Activated CD4-positive, alpha-beta T cell treated with anti-CD3 and anti-CD28 coated beads for 4 hours (primary cell): ENCODE results near the gene FAM24A.
A peak's percentile ranks its signal among the peaks of the same experiment; 100 is the strongest.

Experiments used
- DNase-seq, 2 donors: peaks; one replicate each; pipeline ENCODE4 v3.0.0-alpha.2; 2020

FAM24A gene

GRCh38 chr10:122931088-122931906, 20.9 kb downstream of the FAM24A start:
- DNase-seq: no peak

GRCh38 chr10:122939133-122939855, 28.9 kb downstream of the FAM24A start:
- no peak for DNase-seq

GRCh38 chr10:122939856-122940543, 29.6 kb downstream of the FAM24A start:
- DNase-seq: no peak

GRCh38 chr10:122949296-122949695, 38.9 kb downstream of the FAM24A start:
- DNase-seq: no peak

GRCh38 chr10:122953902-122954730, 43.7 kb downstream of the FAM24A start, which contains the start of gene C10orf88:
C10orf88 (minus strand) TSS chr10:122954227; CDS start chr10:122954178, 49 bp downstream.
- peak; percentile 96 to 98 for DNase-seq

GRCh38 chr10:122954731-122955050, 44.3 kb downstream of the FAM24A start:
- no peak for DNase-seq

- DNase-seq: no peak
These were observed 45.5 kb downstream of the FAM24A start for GRCh38 chr10:122955892-122956291.

- DNase-seq: no peak
These were observed 47.1 kb downstream of the FAM24A start for GRCh38 chr10:122957474-122957873.

GRCh38 chr10:122962405-122962804, 52.0 kb downstream of the FAM24A start:
- DNase-seq: no peak
